Measurements from ENCODE around the gene ATP10A.

ATP10A gene

DNA sequence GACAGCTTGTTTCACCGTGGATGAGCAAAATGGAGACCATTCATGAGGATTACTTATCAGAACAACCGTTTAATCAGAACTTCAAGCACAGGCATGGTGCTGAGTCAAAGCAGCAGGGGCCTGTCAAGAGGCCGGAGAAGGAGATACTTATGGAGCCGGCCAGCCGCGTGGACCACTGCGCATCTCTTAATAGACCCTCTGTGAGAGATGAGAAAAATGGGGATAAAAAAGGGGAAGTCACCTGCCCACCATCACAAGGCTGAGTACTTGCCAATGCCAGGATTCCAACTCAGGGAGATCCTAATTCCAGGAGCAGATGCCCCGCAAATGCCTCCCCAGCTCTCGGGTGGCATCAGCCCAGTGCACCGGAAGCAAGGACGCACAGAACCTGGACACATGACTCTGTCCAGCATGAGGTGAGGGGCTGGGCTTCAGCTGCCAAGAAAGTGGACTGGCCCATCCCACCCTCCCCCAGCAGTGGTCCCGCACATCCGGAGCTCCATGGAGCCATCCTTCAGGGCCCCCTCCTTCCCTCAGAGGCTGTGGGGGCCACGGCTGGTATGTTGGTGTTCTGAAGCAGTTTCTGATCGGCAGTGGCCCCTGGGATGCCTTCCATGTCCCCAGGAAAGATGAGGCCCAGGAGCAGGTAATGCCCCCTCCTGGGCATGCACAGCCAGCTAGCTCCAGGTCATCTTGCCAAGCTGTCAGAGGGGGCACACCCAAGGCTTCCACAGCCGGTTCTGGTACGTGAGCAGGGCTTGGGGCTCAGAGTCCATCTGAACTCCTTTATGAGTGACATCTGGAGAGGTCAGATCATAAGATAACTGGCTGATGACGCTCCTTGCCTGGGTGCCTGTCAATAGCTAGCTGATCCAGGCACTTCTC lies 143.8 kb downstream of the ATP10A start:
- H3K36me3 ChIP-seq (replicated peaks), result no peaks in the 10 kb centered on the region
- H3K27ac ChIP-seq, result no peak overlapping the region
- no peak overlapping the region for H3K4me3 ChIP-seq (ENCODE audit: low read depth, low read length)
- in situ Hi-C loops (cut with HindIII; ENCODE audit: low pct_ligation_motif_present, low sequenced_read_pairs), result no loop called here
- DNase-seq, result no peak
- TF ChIP-seq, protein P1, sequence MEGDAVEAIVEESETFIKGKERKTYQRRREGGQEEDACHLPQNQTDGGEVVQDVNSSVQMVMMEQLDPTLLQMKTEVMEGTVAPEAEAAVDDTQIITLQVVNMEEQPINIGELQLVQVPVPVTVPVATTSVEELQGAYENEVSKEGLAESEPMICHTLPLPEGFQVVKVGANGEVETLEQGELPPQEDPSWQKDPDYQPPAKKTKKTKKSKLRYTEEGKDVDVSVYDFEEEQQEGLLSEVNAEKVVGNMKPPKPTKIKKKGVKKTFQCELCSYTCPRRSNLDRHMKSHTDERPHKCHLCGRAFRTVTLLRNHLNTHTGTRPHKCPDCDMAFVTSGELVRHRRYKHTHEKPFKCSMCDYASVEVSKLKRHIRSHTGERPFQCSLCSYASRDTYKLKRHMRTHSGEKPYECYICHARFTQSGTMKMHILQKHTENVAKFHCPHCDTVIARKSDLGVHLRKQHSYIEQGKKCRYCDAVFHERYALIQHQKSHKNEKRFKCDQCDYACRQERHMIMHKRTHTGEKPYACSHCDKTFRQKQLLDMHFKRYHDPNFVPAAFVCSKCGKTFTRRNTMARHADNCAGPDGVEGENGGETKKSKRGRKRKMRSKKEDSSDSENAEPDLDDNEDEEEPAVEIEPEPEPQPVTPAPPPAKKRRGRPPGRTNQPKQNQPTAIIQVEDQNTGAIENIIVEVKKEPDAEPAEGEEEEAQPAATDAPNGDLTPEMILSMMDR (IDR thresholded peaks at IDR 0.05; ENCODE audit: low read depth, low read length, missing control alignments), result no peak
- no peaks in the 10 kb centered on the region for H3K27me3 ChIP-seq (replicated peaks)

DNA sequence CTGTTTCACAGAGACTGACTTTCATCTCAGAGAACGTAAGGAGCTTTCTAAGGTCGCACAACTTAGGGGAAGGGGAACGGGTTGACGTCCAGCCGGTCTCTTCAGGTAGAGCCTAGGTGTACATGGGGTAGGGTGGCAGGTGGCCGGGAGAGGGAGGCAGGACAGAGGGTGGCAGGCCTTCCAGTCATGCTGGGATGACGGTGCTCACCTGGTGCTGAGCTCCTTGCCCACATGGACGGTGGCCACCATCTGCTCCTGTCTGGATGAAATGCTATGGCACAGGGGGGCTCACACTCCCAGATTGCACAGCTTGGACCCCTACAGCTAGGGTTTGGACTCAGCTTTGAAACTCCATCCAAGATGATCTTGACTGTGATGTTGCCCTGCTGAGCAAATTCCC lies 144.5 kb downstream of the ATP10A start:
- H3K27ac ChIP-seq, result no peak overlapping the region
- no peaks in the 10 kb centered on the region for H3K36me3 ChIP-seq (replicated peaks)
- no peak overlapping the region for H3K4me3 ChIP-seq (ENCODE audit: low read depth, low read length)
- DNase-seq, result no peak
- no peaks in the 10 kb centered on the region for H3K27me3 ChIP-seq (replicated peaks)
- TF ChIP-seq, protein P1 (IDR thresholded peaks at IDR 0.05; ENCODE audit: low read depth, low read length, missing control alignments), result no peak
- in situ Hi-C loops (cut with HindIII; ENCODE audit: low pct_ligation_motif_present, low sequenced_read_pairs), result no loop called here

DNA sequence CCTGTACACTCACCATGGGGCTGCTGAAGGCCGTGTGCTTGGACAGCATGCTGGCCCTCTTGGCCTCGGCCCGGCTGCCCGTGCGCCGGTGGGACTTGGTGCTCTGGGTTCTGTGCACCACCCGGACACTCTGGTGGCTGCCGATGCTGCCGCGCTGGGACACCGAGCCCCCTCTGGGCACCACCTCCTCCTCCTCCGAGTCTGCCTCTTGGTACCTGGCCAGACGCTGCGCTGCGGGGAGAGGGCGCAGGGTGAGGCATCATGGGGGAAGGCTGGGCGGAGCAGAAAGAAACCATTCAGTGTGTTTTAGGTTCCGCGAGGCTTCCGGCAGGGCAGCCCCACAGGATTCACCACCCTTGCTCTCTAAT lies 145.0 kb downstream of the ATP10A start:
- in situ Hi-C loops (cut with HindIII; ENCODE audit: low pct_ligation_motif_present, low sequenced_read_pairs), result no loop called here

DNA sequence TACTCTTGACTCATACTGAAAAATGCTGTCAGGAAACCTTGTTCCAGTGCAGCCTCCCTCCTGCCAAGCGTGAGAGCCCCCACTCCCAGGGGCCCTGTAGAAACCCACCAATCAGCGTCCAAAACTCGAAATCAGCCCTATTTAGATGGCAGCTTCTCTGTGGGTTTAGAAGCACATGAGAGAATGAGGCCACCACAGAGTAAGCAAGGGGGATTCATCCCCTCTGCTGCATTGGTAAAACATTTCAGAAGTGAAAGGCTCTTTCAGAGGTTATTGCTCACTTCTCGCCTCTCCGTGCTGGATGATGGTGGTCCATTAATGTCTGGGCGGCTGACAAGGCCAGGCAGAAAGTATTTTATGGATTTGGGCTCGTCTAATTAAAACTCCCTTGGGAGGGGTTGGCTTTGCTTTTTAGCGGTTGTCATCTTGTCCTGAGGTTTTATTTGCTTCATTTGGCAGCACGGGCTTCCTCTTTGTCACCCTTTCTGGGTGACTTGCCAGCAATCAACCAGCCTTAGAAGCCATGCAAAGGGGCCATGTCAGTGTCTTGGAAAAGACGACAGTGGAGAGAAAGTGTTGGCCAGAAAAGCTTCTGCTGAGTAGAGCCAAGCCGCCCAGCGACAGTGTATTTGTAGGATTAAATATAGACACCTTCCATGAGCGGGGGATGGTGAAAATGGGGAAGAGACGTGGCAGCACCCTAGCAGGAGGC lies 145.5 kb downstream of the ATP10A start:
- peak; percentile 10 for DNase-seq
- Histone ChIP-seq H3K27me3 (replicated peaks) (no peaks in the 10 kb centered on the region), H3K4me3 (ENCODE audit: low read depth, low read length) (no peak overlapping the region), H3K27ac (no peak overlapping the region), H3K36me3 (replicated peaks) (no peaks in the 10 kb centered on the region)
- in situ Hi-C loops (cut with HindIII; ENCODE audit: low pct_ligation_motif_present, low sequenced_read_pairs), result no loop called here
- TF ChIP-seq, protein P1 (IDR thresholded peaks at IDR 0.05; ENCODE audit: low read depth, low read length, missing control alignments), result no peak

More for the DNA sequence above, 145.0 kb downstream of the ATP10A start:
- H3K27me3 ChIP-seq (replicated peaks), result no peaks in the 10 kb centered on the region
- TF ChIP-seq, protein P1 (IDR thresholded peaks at IDR 0.05; ENCODE audit: low read depth, low read length, missing control alignments), result no peak
- no peak for DNase-seq
- no peaks in the 10 kb centered on the region for H3K36me3 ChIP-seq (replicated peaks)
- H3K4me3 ChIP-seq (ENCODE audit: low read depth, low read length), result no peak overlapping the region
- H3K27ac ChIP-seq, result no peak overlapping the region

DNA sequence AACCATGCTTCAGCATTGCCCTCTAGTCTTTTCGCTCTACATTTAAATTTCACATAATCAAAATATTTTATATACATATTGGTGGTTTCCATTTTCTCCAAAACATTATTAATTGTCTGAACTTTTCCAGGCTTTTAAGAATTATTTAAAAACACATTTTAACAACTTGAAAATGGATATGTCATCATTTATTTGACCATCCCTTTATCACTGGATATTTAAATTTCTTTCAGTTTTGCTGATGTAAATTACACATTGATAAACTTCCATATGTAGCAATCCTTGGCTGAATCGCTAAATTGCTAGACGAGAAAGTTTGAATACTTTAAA lies 146.0 kb downstream of the ATP10A start:
- Histone ChIP-seq H3K4me3 (ENCODE audit: low read depth, low read length) (no peak overlapping the region), H3K36me3 (replicated peaks) (no peaks in the 10 kb centered on the region), H3K27ac (no peak overlapping the region), H3K27me3 (replicated peaks) (no peaks in the 10 kb centered on the region)
- in situ Hi-C loops (cut with HindIII; ENCODE audit: low pct_ligation_motif_present, low sequenced_read_pairs), result no loop called here
- TF ChIP-seq, protein P1 (IDR thresholded peaks at IDR 0.05; ENCODE audit: low read depth, low read length, missing control alignments), result no peak
- no peak for DNase-seq

Measured in brain microvascular endothelial cell (primary cell).